CD4-positive, alpha-beta T cell treated with Interleukin-15 for 1 hour (primary cell): ENCODE data around the gene DNAJC16.

Experiments used
- DNase-seq: peaks from one replicate; pipeline ENCODE4 v3.0.0-alpha.2; 2020

Gene DNAJC16

DNA sequence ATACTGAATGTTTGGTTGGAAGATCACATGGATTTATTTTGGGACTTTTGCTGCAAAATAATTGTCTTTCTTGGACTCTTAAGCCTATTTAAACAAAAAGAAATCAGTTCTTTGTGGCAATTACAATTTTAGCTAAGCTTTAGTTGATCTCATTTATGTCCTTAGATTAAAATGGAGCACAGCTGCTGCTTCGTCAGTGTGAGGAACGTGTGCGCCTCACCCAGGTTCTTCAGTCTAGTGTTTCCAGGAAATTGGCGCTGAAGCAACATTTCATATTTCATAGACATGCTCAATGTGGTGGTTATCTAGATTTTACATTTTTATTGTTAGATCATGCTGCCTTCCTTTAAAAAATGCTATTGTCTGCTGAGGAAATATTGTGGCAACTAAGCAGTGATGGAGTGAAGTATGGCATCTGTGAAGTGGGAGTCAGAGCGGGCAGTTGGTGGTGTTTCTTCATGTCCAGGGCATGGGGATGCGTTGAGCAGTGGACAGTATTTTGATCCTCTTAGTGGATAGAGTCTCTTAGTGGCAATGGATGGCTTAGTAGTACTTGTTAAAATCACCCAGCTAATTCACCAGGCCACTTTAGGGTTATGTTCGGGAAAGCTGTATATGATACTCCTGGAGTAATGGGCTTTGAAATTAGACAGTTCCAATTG is 96.2 kb downstream of the DNAJC16 start:
- DNase-seq, result no peak

GRCh38 chr1:15623435-15623834 is 96.8 kb downstream of the DNAJC16 start:
- no peak for DNase-seq

DNA sequence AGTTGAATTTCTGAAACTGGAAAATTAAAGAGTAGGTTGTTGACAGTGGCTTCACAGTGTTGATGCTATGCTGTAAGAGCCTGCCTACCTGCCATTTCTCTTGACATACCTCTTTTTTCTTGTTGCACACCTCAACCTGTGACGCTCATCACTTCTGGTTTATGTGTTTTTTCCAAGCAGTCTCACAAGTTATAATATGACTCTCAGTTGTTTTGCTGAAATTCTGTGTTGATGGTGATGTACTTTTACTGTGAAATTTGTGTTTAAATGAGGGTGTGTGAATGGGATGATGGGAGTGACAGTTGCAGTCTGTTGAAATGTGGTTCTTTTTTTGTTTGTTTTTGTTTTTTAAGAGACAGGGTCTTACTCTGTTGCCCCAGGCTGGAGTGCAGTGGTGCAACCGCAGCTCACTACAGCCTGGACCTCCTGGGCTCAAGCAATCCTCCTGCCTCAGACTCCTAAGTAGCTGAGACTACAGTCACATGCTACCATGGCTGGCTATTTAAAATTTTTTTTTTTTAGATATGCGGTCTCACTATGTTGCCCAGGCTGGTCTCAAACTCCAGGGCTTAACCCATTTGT is 97.6 kb downstream of the DNAJC16 start:
- DNase-seq, result no peak

GRCh38 chr1:15625056-15625917 is 98.6 kb downstream of the DNAJC16 start:
- no peak for DNase-seq
